A673 (cell line): ENCODE results near the gene PPM1M.

Source experiments
- CTCF ChIP-seq: fragments of 300-800, 200-600 bp; sonication (generic); conservative IDR thresholded peaks from 2 replicates; pipeline ENCODE4 v1.5.1; 2017; ENCODE audit warnings: low read depth, mild to moderate bottlenecking, antibody characterized with exemption, low read length, moderate library complexity, mixed read lengths
- EZH2 ChIP-seq: fragments of 200-600 bp; sonication (generic); IDR thresholded peaks from 2 replicates; pipeline ENCODE4 v1.6.1; 2017; ENCODE audit warnings: borderline replicate concordance, low read depth, mild to moderate bottlenecking, mixed read lengths, antibody characterized with exemption, low read length; ENCODE audit not compliant: poor library complexity, severe bottlenecking

GRCh38 chr3:52215351-52215750 is 30.2 kb upstream of the PPM1M start:
- TF ChIP-seq CTCF = no peak
- no peak for TF ChIP-seq EZH2
